Gastrocnemius medialis (tissue), 4 donors: Measurements from ENCODE around the gene SLC1A1.

Experiments used
- CTCF ChIP-seq, 5 experiments: fragments of 450-650 bp in 3 of 5; fragments of 200-600 bp in 2 of 5; sonication (generic) in 2 of 5; IDR thresholded peaks in 4 of 5; conservative IDR thresholded peaks in 1 of 5; 1 replicate in 4 of 5; 2 replicates in 1 of 5; pipeline ENCODE4 v1.5.1; 2016 to 2019; ENCODE audit warnings: antibody characterized with exemption in 5 of 5, mild to moderate bottlenecking in 3 of 5, moderate library complexity in 3 of 5
- POLR2A ChIP-seq, 2 donors: fragments of 450-650 bp; IDR thresholded peaks; one replicate each; pipeline ENCODE4 v1.6.1; 2017; ENCODE audit warnings: antibody characterized with exemption in 2 of 2, mild to moderate bottlenecking in 2 of 2, moderate library complexity in 2 of 2

GRCh38 chr9:4540425-4540824 is 50.2 kb downstream of the SLC1A1 start:
- TF ChIP-seq CTCF (IDR thresholded peaks at IDR 0.05 in 4 of 5, conservative IDR thresholded peaks at IDR 0.05 in 1 of 5) (no peak), POLR2A (IDR thresholded peaks at IDR 0.05) (no peak)
